Measurements from ENCODE around the gene MRE11. TPM values are rescaled to one million over a fixed set of nuclear protein-coding genes. Genes with fewer than 3 reads are reported as not detected.
A peak's percentile ranks its signal among the peaks of the same experiment; 100 is the strongest.

The MRE11 gene
- polyA plus RNA-seq, 2 of the 4 experiments (the other 2 are of a cell fraction): 19.2 to 28.4 TPM

- WGBS (ENCODE audit: missing lambda C conversion rate): 93% methylated on average over 3 of the region's 3 CpGs
- POLR2A ChIA-PET: no interaction called here
- FAIRE-seq (no peak), DNase-seq (ENCODE audit: low read depth in 1 of 2, low spot score in 1 of 2) (no peak), ATAC-seq (peak in 1 of 2 experiments; percentile 39; a peak in 1 of 6 replicates)
- CTCF ChIA-PET: interaction anchor here (1.1 to 4.7 kb wide), 8 partner anchors 11 to 522 kb away, joined by 3 to 39 read pairs (median 6); no protein-coding TSS in a partner anchor
- TF ChIP-seq BCL3 (IDR thresholded peaks at IDR 0.05): no peak
- TF ChIP-seq MAFK (IDR thresholded peaks at IDR 0.05; ENCODE audit: partially characterized antibody): peak; percentile 54
- no peak overlapping the region for H3K4me2 ChIP-seq
- no peak overlapping the region for H3K27ac ChIP-seq
- H3K9me3 ChIP-seq: no peaks in the 10 kb centered on the region
- no peaks in the 10 kb centered on the region for H3K4me1 ChIP-seq
- no peak overlapping the region for H3K4me3 ChIP-seq
Measured at GRCh38 chr11:94418123-94418765, 75.4 kb downstream of the MRE11 start.

- no peak overlapping the region for H3K27ac ChIP-seq
- peak in 1 of 2 experiments; percentile 28 for DNase-seq (ENCODE audit: low read depth in 1 of 2, low spot score in 1 of 2)
- no peak for FAIRE-seq
- H3K9me3 ChIP-seq: no peaks in the 10 kb centered on the region
- TF ChIP-seq MAZ (IDR thresholded peaks at IDR 0.05; ENCODE audit: borderline replicate concordance, low read depth, low read length) (no peak), USF2 (IDR thresholded peaks at IDR 0.05) (no peak), JUNB (IDR thresholded peaks at IDR 0.05) (no peak), HDAC2 (IDR thresholded peaks at IDR 0.05) (no peak), BCL3 (IDR thresholded peaks at IDR 0.05) (no peak), FOSL2 (IDR thresholded peaks at IDR 0.05) (no peak), FOSL2 (CRISPR knock-in tag; IDR thresholded peaks at IDR 0.05) (no peak), CTCF (IDR thresholded peaks at IDR 0.05) (peak; percentile 55), NPAS2 (CRISPR knock-in tag; IDR thresholded peaks at IDR 0.05; ENCODE audit: borderline replicate concordance) (no peak), ZSCAN20 (CRISPR knock-in tag; IDR thresholded peaks at IDR 0.05) (no peak), EP300 (IDR thresholded peaks at IDR 0.05) (no peak), JUN (IDR thresholded peaks at IDR 0.05) (no peak), ESRRA (IDR thresholded peaks at IDR 0.05; ENCODE audit: borderline replicate concordance, low read length) (no peak), ELK1 (IDR thresholded peaks at IDR 0.05; ENCODE audit: low read depth, low read length) (no peak), FOSB (CRISPR knock-in tag; IDR thresholded peaks at IDR 0.05) (no peak), RNF2 (IDR thresholded peaks at IDR 0.05; ENCODE audit: borderline replicate concordance, low read depth) (no peak), HEYL (CRISPR knock-in tag; IDR thresholded peaks at IDR 0.05) (no peak), EHMT2 (IDR thresholded peaks at IDR 0.05; ENCODE audit: low read depth) (no peak), POLR2A (IDR thresholded peaks at IDR 0.05; ENCODE audit: low read length) (no peak), RAD21 (conservative IDR thresholded peaks at IDR 0.05 in 1 of 2, IDR thresholded peaks at IDR 0.05 in 1 of 2) (peak; percentile 59; a peak in 4 of 5 replicates), NFE2L2 (conservative IDR thresholded peaks at IDR 0.05; ENCODE audit: low read length) (no peak), SMC3 (IDR thresholded peaks at IDR 0.05) (peak; percentile 78), TP53 (CRISPR knock-in tag; IDR thresholded peaks at IDR 0.05) (no peak)
- ChIA-PET POLR2A (no interaction called here), CTCF (interaction anchor here (0.6 to 4.7 kb wide), 13 partner anchors 12 to 533 kb away, joined by 3 to 39 read pairs (median 4); no protein-coding TSS in a partner anchor)
- peak in 1 of 2 experiments; percentile 72; a peak in 2 of 6 replicates for ATAC-seq
- WGBS (ENCODE audit: missing lambda C conversion rate): 65% methylated on average over 4 of the region's 4 CpGs
- no peak overlapping the region for H3K4me3 ChIP-seq
- no peaks in the 10 kb centered on the region for H3K4me1 ChIP-seq
- no peak overlapping the region for H3K4me2 ChIP-seq
Measured at GRCh38 chr11:94417386-94417987, 76.2 kb downstream of the MRE11 start.

Measured in A549 (cell line).